Measurements from ENCODE around the gene MMP24.

The MMP24 gene

GRCh38 chr20:35294293-35294685, 67.8 kb downstream of the MMP24 start:
- ChIA-PET POLR2A (no interaction called here), CTCF (interaction anchor here (10.5 to 22.5 kb wide), 2 partner anchors 11 to 148 kb away, joined by 113 to 662 read pairs; partner anchors contain the start of gene GDF5)
- no peak overlapping the region for H3K4me3 ChIP-seq (ENCODE audit: low read depth, low read length)
- TF ChIP-seq CTCF (IDR thresholded peaks at IDR 0.05; ENCODE audit: insufficient read depth, low read length, missing control alignments) = no peak
- DNase-seq (ENCODE audit: low read depth, low spot score) = no peak

GRCh38 chr20:35295058-35295457, 68.6 kb downstream of the MMP24 start:
- no peak for TF ChIP-seq CTCF (IDR thresholded peaks at IDR 0.05; ENCODE audit: insufficient read depth, low read length, missing control alignments)
- no peak for DNase-seq (ENCODE audit: low read depth, low spot score)
- POLR2A ChIA-PET = no interaction called here
- no peak overlapping the region for H3K4me3 ChIP-seq (ENCODE audit: low read depth, low read length)
- CTCF ChIA-PET = interaction anchor here (10.5 to 22.5 kb wide), 2 partner anchors 10 to 147 kb away, joined by 113 to 662 read pairs; partner anchors contain the start of gene GDF5

- POLR2A ChIA-PET = no interaction called here
- no peak for DNase-seq (ENCODE audit: low read depth, low spot score)
- CTCF ChIA-PET = interaction anchor here (10.5 to 22.5 kb wide), 2 partner anchors 9 to 147 kb away, joined by 113 to 662 read pairs; partner anchors contain the start of gene GDF5
- H3K4me3 ChIP-seq (ENCODE audit: low read depth, low read length) = no peak overlapping the region
- no peak for TF ChIP-seq CTCF (IDR thresholded peaks at IDR 0.05; ENCODE audit: insufficient read depth, low read length, missing control alignments)
Observed at GRCh38 chr20:35295674-35296073, 69.2 kb downstream of the MMP24 start.

- ChIA-PET CTCF (interaction anchor here (10.5 to 22.5 kb wide), 2 partner anchors 9 to 146 kb away, joined by 113 to 662 read pairs; partner anchors contain the start of gene GDF5), POLR2A (no interaction called here)
- no peak for DNase-seq (ENCODE audit: low read depth, low spot score)
- H3K4me3 ChIP-seq (ENCODE audit: low read depth, low read length) = no peak overlapping the region
- no peak for TF ChIP-seq CTCF (IDR thresholded peaks at IDR 0.05; ENCODE audit: insufficient read depth, low read length, missing control alignments)
Observed at GRCh38 chr20:35296101-35296554, 69.6 kb downstream of the MMP24 start.

- TF ChIP-seq CTCF (IDR thresholded peaks at IDR 0.05; ENCODE audit: insufficient read depth, low read length, missing control alignments) = peak; percentile 10
- ChIA-PET POLR2A (no interaction called here), CTCF (interaction anchor here (0.7 to 22.5 kb wide), 6 partner anchors 8 to 145 kb away, joined by 3 to 662 read pairs (median 4); partner anchors contain the start of gene GDF5)
- no peak overlapping the region for H3K4me3 ChIP-seq (ENCODE audit: low read depth, low read length)
- DNase-seq (ENCODE audit: low read depth, low spot score) = no peak
Observed at GRCh38 chr20:35297155-35297554, 70.7 kb downstream of the MMP24 start.

GRCh38 chr20:35297740-35298139, 71.2 kb downstream of the MMP24 start:
- no peak overlapping the region for H3K4me3 ChIP-seq (ENCODE audit: low read depth, low read length)

More at GRCh38 chr20:35297740-35298139, 71.2 kb downstream of the MMP24 start:
- ChIA-PET CTCF (interaction anchor here (0.7 to 22.5 kb wide), 8 partner anchors 7 to 145 kb away, joined by 3 to 662 read pairs (median 4); partner anchors contain the start of genes GDF5 and MMP24OS), POLR2A (no interaction called here)
- no peak for DNase-seq (ENCODE audit: low read depth, low spot score)
- no peak for TF ChIP-seq CTCF (IDR thresholded peaks at IDR 0.05; ENCODE audit: insufficient read depth, low read length, missing control alignments)

All from AG04449 (cell line).